Panc1 (cell line): ENCODE data around the gene MRPS18A. TPM values are rescaled to one million over a fixed set of nuclear protein-coding genes. Genes with fewer than 3 reads are reported as not detected.

ENCODE experiments used
- ATAC-seq: fragments of 200-7000 bp; cut with Tn5 transposase; 2 replicates; pipeline ENCODE4 v1.9.1; 2020; ENCODE audit warnings: mild to moderate bottlenecking, moderate library complexity
- BruUV-seq: library from RNA; stranded (reverse); fragments of 400-500 nt; replicated peaks from 2 replicates; lab custom pipeline; 2021; lab: Mats Ljungman, UMichigan
- CTCF ChIA-PET: fragments of 300-600 bp; sonication (Branson Sonifier 250); formaldehyde crosslinking; loops from one replicate; lab custom pipeline; 2022; ENCODE audit warnings: antibody characterized with exemption; lab: Charles Lee
- POLR2A ChIA-PET: fragments of 300-600 bp; sonication (Branson Sonifier 250); formaldehyde crosslinking; loops from one replicate; lab custom pipeline; 2022; ENCODE audit warnings: antibody characterized with exemption; lab: Charles Lee
- DNase-seq: peaks from one replicate; pipeline ENCODE4 v3.0.0-alpha.2; 2010; ENCODE audit warnings: low read depth, low spot score
- H3K27ac ChIP-seq: 2 replicates; pipeline ENCODE4 v1.5.1; 2011; ENCODE audit warnings: mild to moderate bottlenecking, low read length, inconsistent platforms
- H3K27me3 ChIP-seq: fragments of 200-500 bp; sonication (Bioruptor generic); 2 replicates; pipeline ENCODE4 v1.6.0; 2014; ENCODE audit warnings: low read length, inconsistent platforms; ENCODE audit not compliant: control insufficient read depth, insufficient read depth
- H3K36me3 ChIP-seq: fragments of 200-500 bp; sonication (Bioruptor generic); 2 replicates; pipeline ENCODE4 v1.5.1; 2014; ENCODE audit warnings: inconsistent platforms, mild to moderate bottlenecking, low read length, moderate library complexity; ENCODE audit not compliant: control insufficient read depth, insufficient read depth
- H3K4me1 ChIP-seq: 2 replicates; pipeline ENCODE4 v1.5.1; 2011; ENCODE audit warnings: inconsistent platforms, mild to moderate bottlenecking, low read length, moderate library complexity; ENCODE audit not compliant: control insufficient read depth, insufficient read depth
- H3K4me3 ChIP-seq, 2 experiments: 2 replicates each; pipeline ENCODE4 v1.5.1; 2011 to 2012; ENCODE audit warnings: low read depth in 2 of 2, low read length in 2 of 2, mild to moderate bottlenecking in 2 of 2, inconsistent platforms in 1 of 2, moderate library complexity in 1 of 2
- H3K9me3 ChIP-seq: fragments of 200-500 bp; sonication (Bioruptor generic); 2 replicates; pipeline ENCODE4 v1.5.1; 2014; ENCODE audit warnings: low read depth, mild to moderate bottlenecking, inconsistent platforms, low read length, moderate library complexity; ENCODE audit not compliant: control insufficient read depth, insufficient read depth
- CTCF ChIP-seq: fragments of 450-650 bp; IDR thresholded peaks from 2 replicates; pipeline ENCODE4 v1.5.1; 2017; ENCODE audit warnings: mild to moderate bottlenecking
- POLR2AphosphoS5 ChIP-seq: IDR thresholded peaks from 2 replicates; pipeline ENCODE4 v1.6.1; 2012; ENCODE audit warnings: mild to moderate bottlenecking, low read depth, low read length, moderate library complexity
- REST ChIP-seq, 2 experiments: IDR thresholded peaks; 2 replicates each; pipeline ENCODE4 v1.6.1; 2011 to 2012; ENCODE audit warnings: low read depth in 2 of 2, control low read depth in 1 of 2, low read length in 1 of 2, mild to moderate bottlenecking in 1 of 2, moderate library complexity in 1 of 2; ENCODE audit not compliant: insufficient read depth in 1 of 2
- SIN3A ChIP-seq: IDR thresholded peaks from 2 replicates; pipeline ENCODE4 v1.6.1; 2012; ENCODE audit warnings: low read depth, mild to moderate bottlenecking, low read length, moderate library complexity, borderline replicate concordance; ENCODE audit not compliant: insufficient read depth
- TCF7L2 ChIP-seq: IDR thresholded peaks from 2 replicates; pipeline ENCODE4 v1.6.1; 2011; ENCODE audit warnings: mild to moderate bottlenecking, low read depth, low read length, inconsistent platforms
- in situ Hi-C: cut with HindIII; loops from 2 replicates; pipeline ENCODE4 v1.10.0; 2016; ENCODE audit warnings: low sequenced_read_pairs, low pct_unique_long_range_greater_than_20kb
- intact Hi-C: fragments of 100-400 bp; cut with micrococcal nuclease; formaldehyde crosslinking; loops from one replicate; pipeline ENCODE4 v1.10.0; 2022; ENCODE audit not compliant: unreplicated experiment
- total RNA-seq: library from RNA; stranded (reverse); gene quantifications from one replicate; pipeline ENCODE4 v1.2.1, GENCODE V29; 2021; ENCODE audit not compliant: unreplicated experiment

The MRPS18A gene
- total RNA-seq, 1 experiment from 2014 or later, result 45.8 TPM

GRCh38 chr6:43703512-43704429, 16.2 kb upstream of the MRPS18A start:
- H3K4me1 ChIP-seq, result peaks cover 12% of the 10 kb centered on the region
- H3K27ac ChIP-seq, result no peak overlapping the region

More at GRCh38 chr6:43703512-43704429, 16.2 kb upstream of the MRPS18A start:
- no peak for ATAC-seq
- ChIA-PET POLR2A (interaction anchor here (0.6 kb wide), 1 partner anchor 471 kb away, joined by 8 read pairs; no protein-coding TSS in a partner anchor), CTCF (no interaction called here)
- no peaks in the 10 kb centered on the region for H3K9me3 ChIP-seq
- in situ Hi-C loops, result no loop called here
- TF ChIP-seq REST (IDR thresholded peaks at IDR 0.05; ENCODE audit: insufficient read depth in 1 of 2, low read depth in 2 of 2, low read length in 1 of 2) (no peak), TCF7L2 (no peak), POLR2AphosphoS5 (no peak), CTCF (no peak), SIN3A (no peak)
- no peaks in the 10 kb centered on the region for H3K36me3 ChIP-seq
- no TSS peak for BruUV-seq
- H3K27me3 ChIP-seq, result no peaks in the 10 kb centered on the region
- intact Hi-C loops, result no loop called here
- DNase-seq, result no peak
- H3K4me3 ChIP-seq, result no peak overlapping the region
